ENCODE results near the gene ELOVL5.

DNA sequence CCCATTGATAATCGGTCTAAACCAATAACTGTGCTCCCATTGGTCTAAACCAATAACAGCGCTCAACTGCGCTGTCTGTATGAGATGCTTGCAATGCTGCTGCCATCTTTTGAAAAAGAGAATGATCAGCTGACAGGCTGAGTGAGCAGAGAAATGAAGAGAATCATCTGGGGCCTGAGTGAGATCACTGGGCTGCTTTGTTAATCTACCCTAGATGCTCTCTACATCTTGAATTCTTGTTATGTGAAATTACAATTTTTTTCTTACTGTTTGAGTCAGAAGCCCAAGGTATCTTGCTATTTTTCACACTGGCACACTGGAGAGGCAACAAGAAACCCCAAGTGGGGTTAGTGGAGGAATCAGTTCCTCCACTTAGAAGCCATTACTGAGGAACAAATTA lies 108.6 kb downstream of the ELOVL5 start:
- TF ChIP-seq, protein P1, sequence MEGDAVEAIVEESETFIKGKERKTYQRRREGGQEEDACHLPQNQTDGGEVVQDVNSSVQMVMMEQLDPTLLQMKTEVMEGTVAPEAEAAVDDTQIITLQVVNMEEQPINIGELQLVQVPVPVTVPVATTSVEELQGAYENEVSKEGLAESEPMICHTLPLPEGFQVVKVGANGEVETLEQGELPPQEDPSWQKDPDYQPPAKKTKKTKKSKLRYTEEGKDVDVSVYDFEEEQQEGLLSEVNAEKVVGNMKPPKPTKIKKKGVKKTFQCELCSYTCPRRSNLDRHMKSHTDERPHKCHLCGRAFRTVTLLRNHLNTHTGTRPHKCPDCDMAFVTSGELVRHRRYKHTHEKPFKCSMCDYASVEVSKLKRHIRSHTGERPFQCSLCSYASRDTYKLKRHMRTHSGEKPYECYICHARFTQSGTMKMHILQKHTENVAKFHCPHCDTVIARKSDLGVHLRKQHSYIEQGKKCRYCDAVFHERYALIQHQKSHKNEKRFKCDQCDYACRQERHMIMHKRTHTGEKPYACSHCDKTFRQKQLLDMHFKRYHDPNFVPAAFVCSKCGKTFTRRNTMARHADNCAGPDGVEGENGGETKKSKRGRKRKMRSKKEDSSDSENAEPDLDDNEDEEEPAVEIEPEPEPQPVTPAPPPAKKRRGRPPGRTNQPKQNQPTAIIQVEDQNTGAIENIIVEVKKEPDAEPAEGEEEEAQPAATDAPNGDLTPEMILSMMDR (IDR thresholded peaks at IDR 0.05), result no peak
- TF ChIP-seq POLR2AphosphoS5 (IDR thresholded peaks at IDR 0.05; ENCODE audit: low read depth, low read length), result no peak
- TF ChIP-seq TCF7L2 (IDR thresholded peaks at IDR 0.05; ENCODE audit: low read depth, low read length), result no peak
